ENCODE results near the gene CD276.
"Not testable (repeated sequence)": the region's sequence is repeated elsewhere in the genome, so short reads cannot be mapped to it uniquely, and the experiment has no call there.

CD276 gene

GRCh38 chr15:73704142-73704868 is 20.1 kb downstream of the CD276 start:
- not testable (repeated sequence) for H3K4me3 ChIP-seq, H3K27ac ChIP-seq

DNA sequence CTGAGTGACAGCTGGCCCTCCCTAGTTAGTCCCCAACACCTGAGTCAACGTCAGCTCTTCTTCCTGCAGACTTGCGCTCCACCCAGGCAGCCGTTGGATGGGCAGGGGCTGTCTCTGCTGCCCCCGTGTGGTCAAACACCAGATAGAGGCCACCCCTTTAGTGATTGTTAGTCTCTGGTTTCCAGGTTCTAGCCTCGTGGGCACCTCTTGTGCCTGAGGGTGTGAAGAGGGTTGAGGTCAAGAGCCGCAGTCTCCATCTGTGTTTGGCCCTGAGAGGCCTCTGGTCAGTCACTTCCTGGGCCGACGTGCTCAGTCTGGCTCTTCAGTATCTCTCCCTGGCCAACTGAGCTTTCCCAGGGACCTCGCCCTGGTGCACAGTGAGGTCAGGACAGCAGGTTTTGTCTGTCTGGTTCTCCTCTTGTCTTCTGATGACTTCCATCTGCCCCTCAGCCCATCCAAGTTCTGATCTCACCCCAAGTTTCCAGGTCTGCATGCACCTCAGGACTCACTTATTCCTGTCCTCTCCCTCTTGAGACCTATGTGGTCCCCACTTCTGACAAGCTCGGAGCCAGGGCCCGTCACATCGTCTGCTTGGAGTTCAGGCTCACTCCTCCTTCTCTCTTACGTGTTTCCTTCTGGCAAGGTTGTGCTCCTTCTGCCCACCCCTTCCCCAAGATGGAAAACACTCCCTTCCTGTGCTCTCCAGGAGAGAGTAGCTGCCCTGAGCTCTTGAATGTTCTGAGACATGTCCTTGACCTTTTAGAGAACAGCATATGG is 20.9 kb downstream of the CD276 start:
- no peak overlapping the region for H3K4me3 ChIP-seq
- H3K27ac ChIP-seq = no peak overlapping the region

GRCh38 chr15:73708691-73709090 is 24.5 kb downstream of the CD276 start:
- Histone ChIP-seq H3K4me3 (no peak overlapping the region), H3K27ac (no peak overlapping the region)

DNA sequence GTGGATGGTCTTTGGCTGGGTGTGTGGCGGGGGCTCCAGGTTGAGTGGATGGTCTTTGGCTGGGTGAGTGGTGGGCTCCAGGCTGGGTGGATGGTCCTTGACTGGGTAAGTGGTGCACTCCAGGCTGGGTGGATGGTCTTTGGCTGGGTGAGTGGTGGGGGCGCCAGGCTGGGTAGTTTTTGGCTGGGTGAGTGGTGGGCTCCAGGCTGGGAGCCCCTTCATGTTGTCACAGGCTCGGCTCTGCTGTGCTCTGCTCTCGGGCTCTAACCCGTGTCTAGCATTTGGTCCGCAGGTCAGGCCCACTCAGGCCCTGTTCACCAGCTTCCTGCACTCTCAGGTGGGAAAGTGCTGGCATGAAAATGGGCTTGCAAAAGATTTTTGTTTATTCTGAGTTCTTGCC is 25.1 kb downstream of the CD276 start:
- no peak overlapping the region for H3K27ac ChIP-seq
- H3K4me3 ChIP-seq = no peak overlapping the region

DNA sequence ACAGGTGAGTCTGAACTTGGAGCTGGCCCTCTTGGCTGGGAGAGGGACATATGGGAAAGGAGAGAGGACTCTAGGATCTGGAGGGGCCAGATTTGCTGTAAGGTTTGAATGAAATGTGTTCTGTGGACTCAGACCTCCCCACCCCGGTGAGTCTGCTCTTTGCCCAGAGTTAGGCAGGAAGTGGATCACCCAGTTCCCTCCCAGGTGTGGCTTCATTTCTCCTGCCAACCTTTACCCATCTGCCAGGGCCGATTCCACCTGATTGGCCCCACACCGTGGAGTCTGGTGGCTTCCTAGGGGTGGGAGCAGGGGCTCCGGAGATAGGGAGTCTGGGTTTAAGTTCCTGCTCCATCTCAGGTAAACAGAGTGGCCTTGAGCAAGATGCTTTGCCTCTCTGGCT is 25.5 kb downstream of the CD276 start:
- no peak overlapping the region for H3K27ac ChIP-seq

DNA sequence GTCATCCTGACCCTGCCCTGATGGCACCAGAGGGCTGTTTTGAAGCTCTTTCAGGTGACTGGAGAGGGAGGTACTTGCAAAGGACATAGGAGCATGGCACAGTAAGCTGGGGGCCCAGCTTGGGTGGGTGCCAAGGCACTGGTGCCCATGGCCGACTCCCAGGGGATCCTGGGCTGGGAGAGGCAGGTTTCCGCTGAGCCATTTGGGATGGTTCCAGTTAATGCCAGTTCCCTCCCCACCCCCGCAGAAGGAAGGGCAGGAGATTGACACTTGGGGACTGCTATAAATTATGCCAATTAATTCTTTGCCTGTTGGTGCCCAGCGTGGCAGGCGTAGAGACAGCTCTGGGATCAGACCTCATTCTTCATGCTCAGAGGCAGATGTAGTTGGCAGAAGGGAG is 26.1 kb downstream of the CD276 start:
- Histone ChIP-seq H3K27ac (no peak overlapping the region), H3K4me3 (no peak overlapping the region)

More for the DNA sequence above, 25.5 kb downstream of the CD276 start:
- H3K4me3 ChIP-seq = no peak overlapping the region

DNA sequence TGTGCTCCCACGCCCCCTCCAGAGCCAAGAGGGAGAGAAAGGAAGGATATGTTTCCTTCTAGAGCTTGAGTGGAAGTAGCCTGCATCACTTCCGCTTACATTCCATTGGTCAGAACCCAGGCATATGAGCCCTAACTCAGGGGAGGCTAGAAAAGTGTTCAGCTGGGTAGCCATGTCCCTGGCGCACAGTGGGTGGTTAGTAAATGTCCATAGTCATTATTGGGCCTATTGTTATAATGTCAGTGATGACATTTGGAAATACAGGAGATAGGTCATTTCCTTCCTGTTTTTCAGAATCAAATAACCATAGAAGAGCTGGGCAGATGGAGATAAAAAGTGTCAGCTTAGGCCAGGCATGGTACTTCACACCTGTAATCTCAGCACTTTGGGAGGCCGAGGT is 27.3 kb downstream of the CD276 start:
- Histone ChIP-seq H3K27ac (no peak overlapping the region), H3K4me3 (no peak overlapping the region)

DNA sequence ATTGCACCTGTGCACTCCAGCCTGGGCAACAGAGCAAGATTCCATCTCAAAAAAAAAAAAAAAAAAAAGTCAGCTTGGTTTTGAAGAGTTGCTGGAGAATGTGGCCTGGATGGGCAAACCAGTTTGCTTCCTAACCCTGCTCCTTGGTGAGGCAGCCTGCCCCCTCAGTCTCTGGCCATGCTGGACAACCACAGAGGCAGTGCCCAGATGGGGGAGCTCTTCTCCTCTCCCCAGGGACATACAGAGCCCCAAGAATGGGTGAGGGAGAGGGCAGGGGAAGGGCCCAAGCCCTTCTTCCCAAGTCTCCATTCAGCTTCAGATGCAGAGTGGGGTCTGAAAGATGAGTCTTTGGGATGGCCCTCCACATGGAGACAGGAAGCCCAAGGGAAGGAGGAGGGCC is 27.9 kb downstream of the CD276 start:
- Histone ChIP-seq H3K27ac (no peak overlapping the region), H3K4me3 (no peak overlapping the region)

GRCh38 chr15:73714695-73715301 is 30.6 kb downstream of the CD276 start:
- Histone ChIP-seq H3K27ac (no peak overlapping the region), H3K4me3 (no peak overlapping the region)

GRCh38 chr15:73715417-73715816 is 31.2 kb downstream of the CD276 start:
- Histone ChIP-seq H3K27ac (no peak overlapping the region), H3K4me3 (no peak overlapping the region)

- Histone ChIP-seq H3K27ac (no peak overlapping the region), H3K4me3 (no peak overlapping the region)
These were observed 32.2 kb downstream of the CD276 start for GRCh38 chr15:73716417-73716816.

GRCh38 chr15:73717206-73717605 is 33.0 kb downstream of the CD276 start:
- Histone ChIP-seq H3K27ac (no peak overlapping the region), H3K4me3 (no peak overlapping the region)

DNA sequence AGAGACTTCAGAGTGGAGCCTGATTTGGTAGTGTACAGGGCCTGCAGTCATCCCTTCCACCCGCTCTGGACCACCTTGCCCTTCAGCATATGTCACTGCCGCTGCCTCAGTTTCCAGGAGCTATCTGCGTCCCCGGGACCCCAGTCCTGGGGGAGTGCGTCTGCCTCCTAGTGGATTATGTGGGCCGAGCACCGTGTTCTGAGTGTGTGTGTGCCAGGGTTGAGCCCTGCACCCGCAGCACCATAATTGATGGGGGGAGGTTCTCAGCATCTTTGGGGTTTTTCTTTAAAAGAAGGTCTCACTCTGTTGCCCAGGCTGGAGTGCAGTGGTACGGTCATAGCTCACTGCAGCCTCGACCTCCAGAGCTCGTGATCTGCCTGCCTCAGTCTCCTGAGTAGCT is 33.6 kb downstream of the CD276 start:
- no peak overlapping the region for H3K4me3 ChIP-seq
- no peak overlapping the region for H3K27ac ChIP-seq

DNA sequence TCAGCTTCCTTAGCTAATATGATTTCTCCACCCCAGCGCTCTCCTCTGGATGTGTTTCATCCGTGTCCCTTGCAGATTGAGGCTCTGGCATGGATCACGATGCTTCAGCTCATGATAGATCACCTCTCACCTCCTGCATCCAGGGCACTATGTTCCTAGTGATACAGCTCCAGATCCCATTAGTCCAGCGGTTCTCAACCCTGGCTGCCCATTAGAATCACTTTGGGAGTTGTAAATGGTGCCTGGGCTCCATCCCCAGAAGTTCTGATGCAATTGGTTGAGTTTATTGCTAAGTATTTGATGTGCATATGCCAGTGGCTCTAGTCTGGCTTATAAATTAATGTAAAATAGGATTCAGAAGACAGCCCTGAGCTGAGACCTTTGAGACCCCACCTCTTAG is 34.5 kb downstream of the CD276 start:
- no peak overlapping the region for H3K4me3 ChIP-seq
- H3K27ac ChIP-seq = no peak overlapping the region

GRCh38 chr15:73722425-73722824 is 38.2 kb downstream of the CD276 start:
- Histone ChIP-seq H3K4me3 (no peak overlapping the region), H3K27ac (no peak overlapping the region)

DNA sequence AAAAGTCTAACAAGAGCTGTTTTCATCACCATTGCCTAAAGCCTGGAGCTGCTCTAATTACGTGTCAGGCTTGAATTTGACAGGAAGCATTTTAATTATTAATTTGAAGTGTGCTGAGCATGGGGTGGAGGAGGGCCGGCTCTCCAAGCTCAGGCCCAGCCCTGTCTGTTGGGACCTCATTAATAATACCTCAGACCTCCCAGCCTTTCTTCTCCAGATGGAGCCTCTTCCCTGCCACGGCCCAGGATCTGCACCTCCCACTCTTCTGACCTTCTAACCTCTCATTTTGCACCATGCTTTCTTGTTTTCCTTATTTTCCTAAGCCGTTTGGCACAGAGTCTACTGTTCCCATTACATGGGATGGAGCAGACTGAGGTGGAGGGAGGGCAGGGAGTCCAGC is 39.0 kb downstream of the CD276 start:
- Histone ChIP-seq H3K27ac (no peak overlapping the region), H3K4me3 (no peak overlapping the region)

- Histone ChIP-seq H3K27ac (no peak overlapping the region), H3K4me3 (no peak overlapping the region)
These were observed 40.0 kb downstream of the CD276 start for GRCh38 chr15:73724212-73724611.

- Histone ChIP-seq H3K27ac (no peak overlapping the region), H3K4me3 (no peak overlapping the region)
These were observed 43.3 kb downstream of the CD276 start for GRCh38 chr15:73727330-73727976.

DNA sequence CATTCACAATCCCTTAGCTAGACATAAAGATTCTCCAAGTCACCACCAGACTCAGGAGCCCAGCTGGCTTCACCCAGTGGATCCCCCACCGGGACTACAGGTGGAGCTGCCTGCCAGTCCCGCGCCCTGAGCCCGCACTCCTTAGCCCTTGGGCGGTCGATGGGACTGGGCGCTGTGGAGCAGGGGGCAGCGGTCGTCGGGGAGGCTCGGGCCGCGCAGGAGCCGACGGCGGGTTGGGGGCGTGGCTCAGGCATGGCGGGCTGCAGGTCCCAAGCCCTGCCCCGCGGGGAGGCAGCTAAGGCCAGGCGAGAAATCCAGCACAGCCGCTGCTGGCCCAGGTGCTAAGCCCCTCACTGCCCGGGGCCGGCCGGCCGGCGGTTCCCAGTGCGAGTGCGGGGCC is 47.9 kb downstream of the CD276 start:
- H3K4me3 ChIP-seq = not testable (repeated sequence)

DNA sequence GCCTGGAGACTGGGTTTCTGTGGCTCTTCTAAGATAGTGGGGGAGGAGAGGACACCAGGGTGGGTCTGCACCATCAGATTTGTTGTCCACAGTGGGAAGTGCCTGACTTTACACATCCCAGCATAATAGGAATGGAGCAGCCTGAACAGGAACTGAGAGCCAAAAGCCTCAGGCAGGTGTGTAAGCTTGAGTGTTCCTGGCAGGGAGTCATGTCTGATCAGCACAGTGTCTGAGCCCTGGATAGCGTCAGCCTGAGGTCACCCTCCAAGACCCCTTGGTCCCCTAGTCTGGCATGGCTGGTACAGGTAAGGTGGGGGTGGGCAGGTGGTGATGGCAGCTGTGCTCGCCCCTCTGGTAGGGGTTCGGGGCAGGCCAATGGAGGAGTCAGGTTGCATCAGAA is 48.7 kb downstream of the CD276 start:
- H3K27ac ChIP-seq = no peak overlapping the region
- no peak overlapping the region for H3K4me3 ChIP-seq

More for the DNA sequence above, 47.9 kb downstream of the CD276 start:
- H3K27ac ChIP-seq = not testable (repeated sequence)

- H3K4me3 ChIP-seq = no peak overlapping the region
- no peak overlapping the region for H3K27ac ChIP-seq
These were observed 53.4 kb downstream of the CD276 start for GRCh38 chr15:73737535-73737934.
